Activated T-cell treated with anti-CD3 and anti-CD28 coated beads for 48 hours (primary cell): ENCODE measurements around the gene ALDH9A1.

Experiments used
- DNase-seq: peaks from one replicate; pipeline ENCODE4 v3.0.0-alpha.2; 2020; ENCODE audit warnings: low read depth

ALDH9A1 gene

DNA sequence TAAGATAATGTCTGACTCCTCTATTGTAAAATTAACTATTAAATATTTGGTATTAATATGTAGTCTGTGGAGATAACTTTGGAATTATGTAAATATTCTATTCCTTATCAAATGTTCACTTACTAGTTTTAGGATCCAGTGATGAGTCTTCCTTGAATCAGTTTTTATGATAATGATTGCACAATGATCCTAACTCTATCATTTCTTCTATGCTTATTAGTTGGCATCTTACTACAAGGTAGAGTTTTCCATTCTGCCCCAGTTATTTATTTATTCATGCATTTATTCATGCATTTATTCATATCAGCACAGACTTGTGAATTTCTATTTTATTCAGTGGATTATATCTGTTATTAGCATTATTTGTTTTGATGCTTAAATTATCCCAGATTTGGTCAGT is 74.7 kb downstream of the ALDH9A1 start:
- no peak for DNase-seq

GRCh38 chr1:165619647-165620151 is 78.7 kb downstream of the ALDH9A1 start:
- DNase-seq, result no peak

- no peak for DNase-seq
Measured at GRCh38 chr1:165616987-165617546, 81.3 kb downstream of the ALDH9A1 start.

DNA sequence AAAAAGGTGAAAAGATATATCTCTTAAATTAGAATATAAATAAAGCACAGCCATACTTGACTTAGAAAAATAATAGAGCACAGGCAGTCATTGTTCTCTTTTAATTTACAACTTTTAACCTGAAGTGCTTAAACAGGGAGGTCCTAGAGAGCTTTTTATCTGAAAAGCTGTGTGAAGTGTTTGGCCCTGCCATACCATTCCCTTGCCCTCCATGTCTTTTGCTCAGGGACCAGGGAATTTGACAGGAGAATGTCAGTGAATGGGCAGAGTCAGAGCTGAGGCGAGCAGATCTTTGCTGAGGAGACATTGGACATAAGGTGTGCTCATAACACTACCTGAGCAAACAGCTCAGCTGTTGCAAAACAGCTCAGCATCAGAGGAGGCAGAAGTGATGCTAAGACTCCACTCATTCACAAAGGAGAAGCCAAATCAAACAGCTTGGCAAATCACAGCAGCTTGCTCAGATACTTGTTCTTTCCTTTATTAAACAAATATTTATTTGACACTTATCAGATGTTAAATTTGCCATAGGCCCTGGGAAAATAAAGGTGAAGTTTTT is 82.2 kb downstream of the ALDH9A1 start:
- DNase-seq, result no peak
